SK-N-SH (cell line): ENCODE results near the gene TTC21A. TPM values are rescaled to one million over a fixed set of nuclear protein-coding genes. Genes with fewer than 3 reads are reported as not detected.

ENCODE experiments used
- CTCF ChIA-PET: fragments of 300-600, 350-600 bp; formaldehyde crosslinking; extraction: SDS; loops from one replicate; lab custom pipeline; 2021; lab: Yijun Ruan, JAX
- POLR2A ChIA-PET: fragments of 350-600 bp; sonication (Branson Sonifier 250); formaldehyde crosslinking; extraction: SDS; loops from one replicate; lab custom pipeline; 2020; ENCODE audit warnings: antibody characterized with exemption, inconsistent platforms; lab: Yijun Ruan, JAX
- DNase-seq: peaks from one replicate; pipeline ENCODE4 v3.0.0; 2012
- H2AFZ ChIP-seq: fragments of 200-600 bp; sonication (generic); 2 replicates; pipeline ENCODE4 v1.8.1; 2016; ENCODE audit warnings: antibody characterized with exemption, mild to moderate bottlenecking, low read depth
- H3F3A ChIP-seq: fragments of 200-600 bp; sonication (generic); replicated peaks from 2 replicates; pipeline ENCODE3; 2016; ENCODE audit warnings: antibody characterized with exemption, mild to moderate bottlenecking; ENCODE audit not compliant: insufficient read depth
- H3K27ac ChIP-seq, 2 experiments: fragments of 200-500 bp in 1 of 2; fragments of 200-600 bp in 1 of 2; sonication (Bioruptor generic) in 1 of 2; sonication (generic), shearing (Covaris generic) in 1 of 2; 2 replicates each; pipeline versions ENCODE4 v1.5.1 to v1.6.1; 2014 to 2016; ENCODE audit warnings: low read depth in 2 of 2, inconsistent platforms in 1 of 2, low read length in 1 of 2, mild to moderate bottlenecking in 1 of 2, mixed read lengths in 1 of 2
- H3K27me3 ChIP-seq: fragments of 200-600 bp; sonication (generic), shearing (Covaris generic); 2 replicates; pipeline ENCODE4 v1.6.1; 2016; ENCODE audit warnings: mixed run types; ENCODE audit not compliant: insufficient read depth
- H3K36me3 ChIP-seq, 2 experiments: fragments of 200-500 bp in 1 of 2; fragments of 200-600 bp in 1 of 2; sonication (Bioruptor generic) in 1 of 2; sonication (generic) in 1 of 2; replicated peaks in 1 of 2; 2 replicates each; pipeline versions ENCODE3 to v1.5.1; 2014 to 2016; ENCODE audit warnings: low read length in 1 of 2, mild to moderate bottlenecking in 1 of 2; ENCODE audit not compliant: insufficient read depth in 2 of 2, control insufficient read depth in 1 of 2
- H3K4me1 ChIP-seq, 2 experiments: fragments of 200-500 bp in 1 of 2; fragments of 200-600 bp in 1 of 2; sonication (Bioruptor generic) in 1 of 2; sonication (generic), shearing (Covaris generic) in 1 of 2; 2 replicates each; pipeline versions ENCODE4 v1.5.1 to v1.6.1; 2014 to 2016; ENCODE audit warnings: low read depth in 1 of 2, low read length in 1 of 2, mixed run types in 1 of 2; ENCODE audit not compliant: insufficient read depth in 2 of 2, control insufficient read depth in 1 of 2
- H3K4me2 ChIP-seq: fragments of 200-600 bp; sonication (generic), shearing (Covaris generic); 2 replicates; pipeline ENCODE4 v1.6.1; 2017; ENCODE audit warnings: mixed run types
- H3K4me3 ChIP-seq, 2 experiments: fragments of 200-500 bp in 1 of 2; fragments of 200-600 bp in 1 of 2; sonication (Bioruptor generic) in 1 of 2; sonication (generic), shearing (Covaris generic) in 1 of 2; 2 replicates each; pipeline versions ENCODE4 v1.5.1 to v1.8.1; 2014 to 2016; ENCODE audit warnings: low read depth in 2 of 2, inconsistent platforms in 1 of 2, low read length in 1 of 2, mild to moderate bottlenecking in 1 of 2, mixed read lengths in 1 of 2, moderate library complexity in 1 of 2
- H3K79me2 ChIP-seq: fragments of 200-600 bp; sonication (generic); 2 replicates; pipeline ENCODE4 v1.8.1; 2017; ENCODE audit warnings: mild to moderate bottlenecking; ENCODE audit not compliant: insufficient read depth
- H3K9ac ChIP-seq: fragments of 200-600 bp; sonication (generic); 2 replicates; pipeline ENCODE4 v1.6.1; 2017; ENCODE audit warnings: mixed run types
- H3K9me2 ChIP-seq: fragments of 200-600 bp; sonication (generic); 2 replicates; pipeline ENCODE4 v1.6.1; 2017; ENCODE audit warnings: mixed run types
- H3K9me3 ChIP-seq: fragments of 200-600 bp; sonication (generic); 2 replicates; pipeline ENCODE4 v1.6.1; 2017; ENCODE audit warnings: mixed run types, mild to moderate bottlenecking, moderate library complexity
- H4K20me1 ChIP-seq: fragments of 200-600 bp; sonication (generic); 2 replicates; pipeline ENCODE4 v1.6.1; 2017; ENCODE audit warnings: mild to moderate bottlenecking, mixed run types; ENCODE audit not compliant: insufficient read depth
- EP300 ChIP-seq, 2 experiments: IDR thresholded peaks; 2 replicates each; pipeline versions ENCODE4 v1.4.0 to v1.6.1; 2012; ENCODE audit warnings: borderline replicate concordance in 1 of 2, low read depth in 1 of 2, low read length in 1 of 2
- EZH2phosphoT487 ChIP-seq: fragments of 200-600 bp; sonication (generic); IDR thresholded peaks from 2 replicates; pipeline ENCODE4 v1.6.1; 2017; ENCODE audit warnings: low read depth, mixed run types, mild to moderate bottlenecking, antibody characterized with exemption, moderate library complexity, borderline replicate concordance
- FOSL2 ChIP-seq: IDR thresholded peaks from 2 replicates; pipeline ENCODE4 v1.4.0; 2012; ENCODE audit warnings: low read depth, mild to moderate bottlenecking, moderate library complexity, borderline replicate concordance
- FOXJ3 ChIP-seq: sonication (generic); formaldehyde crosslinking; IDR thresholded peaks from 2 replicates; pipeline ENCODE4 v1.5.1; 2020; ENCODE audit warnings: mild to moderate bottlenecking, missing genetic modification reagents
- GABPA ChIP-seq: IDR thresholded peaks from 2 replicates; pipeline ENCODE4 v1.4.0; 2012; ENCODE audit warnings: low read depth, mild to moderate bottlenecking
- GATA2 ChIP-seq: sonication (generic); formaldehyde crosslinking; IDR thresholded peaks from 2 replicates; pipeline ENCODE4 v1.5.0; 2020; ENCODE audit warnings: mild to moderate bottlenecking, missing genetic modification reagents
- POLR2AphosphoS5 ChIP-seq: IDR thresholded peaks from 2 replicates; pipeline ENCODE4 v1.6.1; 2012; ENCODE audit warnings: low read depth, low read length
- RFX5 ChIP-seq: IDR thresholded peaks from 2 replicates; pipeline ENCODE4 v1.6.1; 2012; ENCODE audit warnings: mild to moderate bottlenecking, improper control_type of control experiment, low read length
- RXRA ChIP-seq: IDR thresholded peaks from 2 replicates; pipeline ENCODE4 v1.4.0; 2012; ENCODE audit warnings: low read depth, mild to moderate bottlenecking, borderline replicate concordance
- SIN3A ChIP-seq: IDR thresholded peaks from 2 replicates; pipeline ENCODE4 v1.6.1; 2012; ENCODE audit warnings: low read depth, mild to moderate bottlenecking, low read length, moderate library complexity, borderline replicate concordance
- SMC3 ChIP-seq: IDR thresholded peaks from 2 replicates; pipeline ENCODE4 v1.6.1; 2012; ENCODE audit warnings: low read depth, low read length, improper control_type of control experiment
- TCF12 ChIP-seq: IDR thresholded peaks from 2 replicates; pipeline ENCODE4 v1.4.0; 2012
- USF2 ChIP-seq: fragments of 150-350 bp; IDR thresholded peaks from 2 replicates; pipeline ENCODE4 v1.6.1; 2017; ENCODE audit warnings: antibody characterized with exemption, low read length, low read depth, borderline replicate concordance
- YY1 ChIP-seq: IDR thresholded peaks from 2 replicates; pipeline ENCODE4 v1.4.0; 2012; ENCODE audit warnings: low read depth, mild to moderate bottlenecking
- WGBS: methylation state at CpG from one replicate; pipeline ENCODE4 v1.1.6; 2017; ENCODE audit warnings: low lambda C conversion rate; 5-methylcytosine and 5-hydroxymethylcytosine counted together
- polyA plus RNA-seq, 3 experiments: library from polyadenylated mRNA; depleted of rRNA; stranded (reverse); fragments of >200 nt; gene quantifications; 2 replicates each; pipeline ENCODE4 v1.2.3, GENCODE V29; 2012
- TF ChIP-seq, protein P1 (sequence below): fragments of 150-350 bp; IDR thresholded peaks from 2 replicates; pipeline ENCODE4 v1.6.1; 2016; ENCODE audit warnings: mild to moderate bottlenecking, low read depth, low read length
- TF ChIP-seq, protein P2 (sequence below): IDR thresholded peaks from 2 replicates; pipeline ENCODE4; 2012

The TTC21A gene
- polyA plus RNA-seq, 1 of the 3 experiments (the other 2 are of a cell fraction) = 3.9 TPM

GRCh38 chr3:39118931-39119660, 11.6 kb downstream of the TTC21A start (continued):
- TF ChIP-seq EP300 (IDR thresholded peaks at IDR 0.05; ENCODE audit: borderline replicate concordance in 1 of 2, low read depth in 1 of 2, low read length in 1 of 2) = no peak
- TF ChIP-seq, protein P1, sequence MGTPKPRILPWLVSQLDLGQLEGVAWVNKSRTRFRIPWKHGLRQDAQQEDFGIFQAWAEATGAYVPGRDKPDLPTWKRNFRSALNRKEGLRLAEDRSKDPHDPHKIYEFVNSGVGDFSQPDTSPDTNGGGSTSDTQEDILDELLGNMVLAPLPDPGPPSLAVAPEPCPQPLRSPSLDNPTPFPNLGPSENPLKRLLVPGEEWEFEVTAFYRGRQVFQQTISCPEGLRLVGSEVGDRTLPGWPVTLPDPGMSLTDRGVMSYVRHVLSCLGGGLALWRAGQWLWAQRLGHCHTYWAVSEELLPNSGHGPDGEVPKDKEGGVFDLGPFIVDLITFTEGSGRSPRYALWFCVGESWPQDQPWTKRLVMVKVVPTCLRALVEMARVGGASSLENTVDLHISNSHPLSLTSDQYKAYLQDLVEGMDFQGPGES = no peak

- H2AFZ ChIP-seq = no peak overlapping the region
- 0 out of 4 replicates have a peak, but pooled peaks cover 0 to 6% of the 10 kb centered on the region in 2 experiments for H3K4me1 ChIP-seq
- H3K9ac ChIP-seq = no peak overlapping the region
- H3K27me3 ChIP-seq = no peaks in the 10 kb centered on the region
- H3K4me2 ChIP-seq = no peak overlapping the region
- H3K36me3 ChIP-seq = no peaks in the 10 kb centered on the region
- H3F3A ChIP-seq = no peaks in the 10 kb centered on the region
- no peak overlapping the region for H3K4me3 ChIP-seq
- CTCF ChIA-PET = no interaction called here
- no peak for DNase-seq
- H3K9me3 ChIP-seq = no peaks in the 10 kb centered on the region
- POLR2A ChIA-PET = no interaction called here
- no peak for TF ChIP-seq FOXJ3 (CRISPR knock-in tag)
- TF ChIP-seq, protein P1 = no peak
- no peak for TF ChIP-seq RXRA
- no peak for TF ChIP-seq SMC3
- no peak for TF ChIP-seq YY1
- TF ChIP-seq RFX5 = no peak
- no peak for TF ChIP-seq EP300 (IDR thresholded peaks at IDR 0.05; ENCODE audit: borderline replicate concordance in 1 of 2, low read depth in 1 of 2, low read length in 1 of 2)
- TF ChIP-seq POLR2AphosphoS5 = no peak
- no peak for TF ChIP-seq USF2
- no peak for TF ChIP-seq SIN3A
- no peak for TF ChIP-seq FOSL2
- TF ChIP-seq TCF12 = no peak
- TF ChIP-seq, protein P2, sequence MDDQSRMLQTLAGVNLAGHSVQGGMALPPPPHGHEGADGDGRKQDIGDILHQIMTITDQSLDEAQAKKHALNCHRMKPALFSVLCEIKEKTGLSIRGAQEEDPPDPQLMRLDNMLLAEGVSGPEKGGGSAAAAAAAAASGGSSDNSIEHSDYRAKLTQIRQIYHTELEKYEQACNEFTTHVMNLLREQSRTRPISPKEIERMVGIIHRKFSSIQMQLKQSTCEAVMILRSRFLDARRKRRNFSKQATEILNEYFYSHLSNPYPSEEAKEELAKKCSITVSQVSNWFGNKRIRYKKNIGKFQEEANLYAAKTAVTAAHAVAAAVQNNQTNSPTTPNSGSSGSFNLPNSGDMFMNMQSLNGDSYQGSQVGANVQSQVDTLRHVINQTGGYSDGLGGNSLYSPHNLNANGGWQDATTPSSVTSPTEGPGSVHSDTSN = no peak
- TF ChIP-seq EZH2phosphoT487 = no peak
- TF ChIP-seq GABPA = no peak
- TF ChIP-seq GATA2 (CRISPR knock-in tag) = no peak
- WGBS = 93% methylated on average over 2 of the region's 2 CpGs
- H4K20me1 ChIP-seq = no peaks in the 10 kb centered on the region
- H3K27ac ChIP-seq = no peak overlapping the region
- no peaks in the 10 kb centered on the region for H3K9me2 ChIP-seq
- H3K79me2 ChIP-seq = no peaks in the 10 kb centered on the region
Observed at GRCh38 chr3:39121621-39122020, 14.1 kb downstream of the TTC21A start.
